SK-N-SH treated with all-trans-retinoic acid at 6 μM for 48 hours (cell line): ENCODE measurements around the gene MMP28.

Source experiments
- ATAC-seq: fragments of 200-7000 bp; cut with Tn5 transposase; 3 replicates; pipeline ENCODE4 v1.9.1; 2020; ENCODE audit warnings: mild to moderate bottlenecking, moderate library complexity
- ARNTL ChIP-seq: fragments of 450-650 bp; formaldehyde crosslinking; IDR thresholded peaks from 2 replicates; pipeline ENCODE4 v1.5.0; 2020; ENCODE audit warnings: low read depth, mild to moderate bottlenecking, moderate library complexity, borderline replicate concordance
- BACH2 ChIP-seq: fragments of 250-450 bp; sonication (Bioruptor Pico); IDR thresholded peaks from 2 replicates; pipeline ENCODE4 v1.9.0; 2021; ENCODE audit warnings: mild to moderate bottlenecking, borderline replicate concordance
- CREB5 ChIP-seq: fragments of 250-450 bp; sonication (Bioruptor Pico); IDR thresholded peaks from 2 replicates; pipeline ENCODE4 v1.5.1; 2020; ENCODE audit warnings: low read depth, mild to moderate bottlenecking, moderate library complexity
- CSDC2 ChIP-seq: fragments of 250-450 bp; sonication (Bioruptor Pico); IDR thresholded peaks from 2 replicates; pipeline ENCODE4 v1.5.0; 2020; ENCODE audit warnings: mild to moderate bottlenecking, moderate library complexity
- ESRRG ChIP-seq: fragments of 250-450 bp; sonication (Bioruptor Pico); IDR thresholded peaks from 2 replicates; pipeline ENCODE4 v1.6.1; 2021; ENCODE audit warnings: mild to moderate bottlenecking
- GLIS3 ChIP-seq: fragments of 250-450 bp; sonication (Bioruptor Pico); IDR thresholded peaks from 2 replicates; pipeline ENCODE4 v1.5.0; 2020; ENCODE audit warnings: mild to moderate bottlenecking, moderate library complexity
- ISL1 ChIP-seq: fragments of 250-450 bp; sonication (Bioruptor Pico); IDR thresholded peaks from 2 replicates; pipeline ENCODE4 v2.1.2; 2022; ENCODE audit warnings: mild to moderate bottlenecking, moderate library complexity
- OSR1 ChIP-seq: fragments of 250-450 bp; sonication (Bioruptor Pico); IDR thresholded peaks from 2 replicates; pipeline ENCODE4 v1.8.0; 2022; ENCODE audit warnings: moderate library complexity, mild to moderate bottlenecking, inconsistent platforms
- PATZ1 ChIP-seq: fragments of 250-450 bp; sonication (Bioruptor Pico); IDR thresholded peaks from 2 replicates; pipeline ENCODE4 v1.8.0; 2020; ENCODE audit warnings: mild to moderate bottlenecking, moderate library complexity, borderline replicate concordance
- POU6F1 ChIP-seq: fragments of 250-450 bp; sonication (Bioruptor Pico); IDR thresholded peaks from 2 replicates; pipeline ENCODE4 v1.8.0; 2021; ENCODE audit warnings: low read depth, mild to moderate bottlenecking, moderate library complexity, borderline replicate concordance
- PPARA ChIP-seq: fragments of 250-450 bp; sonication (Bioruptor Pico); IDR thresholded peaks from 2 replicates; pipeline ENCODE4 v1.5.0; 2020; ENCODE audit warnings: mild to moderate bottlenecking, borderline replicate concordance
- RARB ChIP-seq: fragments of 250-450 bp; sonication (Bioruptor Pico); IDR thresholded peaks from 2 replicates; pipeline ENCODE4 v1.8.0; 2021; ENCODE audit warnings: mild to moderate bottlenecking, moderate library complexity
- SNAI2 ChIP-seq: fragments of 250-450 bp; sonication (Bioruptor Pico); IDR thresholded peaks from 2 replicates; pipeline ENCODE4 v1.5.0; 2020; ENCODE audit warnings: mild to moderate bottlenecking, moderate library complexity
- TOX ChIP-seq: fragments of 250-450 bp; sonication (Bioruptor Pico); IDR thresholded peaks from 2 replicates; pipeline ENCODE4 v1.8.0; 2021; ENCODE audit warnings: mild to moderate bottlenecking, moderate library complexity, borderline replicate concordance
- TSHZ2 ChIP-seq: fragments of 250-450 bp; sonication (Bioruptor Pico); IDR thresholded peaks from 2 replicates; pipeline ENCODE4 v1.5.0; 2020; ENCODE audit warnings: mild to moderate bottlenecking, moderate library complexity
- ZC3H10 ChIP-seq: fragments of 250-450 bp; sonication (Bioruptor Pico); IDR thresholded peaks from 2 replicates; pipeline ENCODE4 v1.5.1; 2021; ENCODE audit warnings: mild to moderate bottlenecking, moderate library complexity
- ZFP3 ChIP-seq: fragments of 250-450 bp; sonication (Bioruptor Pico); IDR thresholded peaks from 2 replicates; pipeline ENCODE4 v1.5.0; 2020; ENCODE audit warnings: mild to moderate bottlenecking, moderate library complexity
- ZFP30 ChIP-seq: fragments of 450-650 bp; formaldehyde crosslinking; IDR thresholded peaks from 2 replicates; pipeline ENCODE4 v1.5.0; 2022; ENCODE audit warnings: mild to moderate bottlenecking, moderate library complexity
- ZNF565 ChIP-seq: fragments of 450-650 bp; formaldehyde crosslinking; conservative IDR thresholded peaks from 2 replicates; pipeline ENCODE4 v1.5.0; 2020; ENCODE audit warnings: low read depth, mild to moderate bottlenecking, moderate library complexity
- ZNF70 ChIP-seq: fragments of 450-650 bp; formaldehyde crosslinking; IDR thresholded peaks from 2 replicates; pipeline ENCODE4 v1.5.0; 2020; ENCODE audit warnings: mild to moderate bottlenecking, moderate library complexity
- ZNF8 ChIP-seq: fragments of 450-650 bp; formaldehyde crosslinking; IDR thresholded peaks from 2 replicates; pipeline ENCODE4 v1.5.0; 2020; ENCODE audit warnings: mild to moderate bottlenecking, moderate library complexity

MMP28 gene

GRCh38 chr17:35766489-35766877, 29.0 kb downstream of the MMP28 start (continued):
- TF ChIP-seq TSHZ2 (CRISPR knock-in tag) (no peak), ZFP3 (no peak), ESRRG (no peak), RARB (CRISPR knock-in tag) (no peak), ZNF565 (no peak), ZNF8 (CRISPR knock-in tag) (no peak), SNAI2 (CRISPR knock-in tag) (no peak)
- TF ChIP-seq, all 23 proteins: peak for 0

- TF ChIP-seq ZNF8 (CRISPR knock-in tag) (no peak), PATZ1 (CRISPR knock-in tag) (no peak), PPARA (CRISPR knock-in tag) (no peak), ARNTL (CRISPR knock-in tag) (no peak), POU6F1 (CRISPR knock-in tag) (no peak), ZNF565 (no peak), TSHZ2 (CRISPR knock-in tag) (no peak), TOX (CRISPR knock-in tag) (no peak), ZFP3 (no peak), RARB (CRISPR knock-in tag) (no peak), BACH2 (no peak), OSR1 (CRISPR knock-in tag) (no peak), ISL1 (no peak), GLIS3 (CRISPR knock-in tag) (no peak), CREB5 (no peak), ZNF70 (CRISPR knock-in tag) (no peak), ZFP30 (CRISPR knock-in tag) (no peak)
These were observed 29.5 kb downstream of the MMP28 start for GRCh38 chr17:35765756-35766488.

GRCh38 chr17:35765086-35765710, 30.2 kb downstream of the MMP28 start:
- TF ChIP-seq ZFP30 (CRISPR knock-in tag), result no peak
- TF ChIP-seq CSDC2, result no peak
- TF ChIP-seq ZNF70 (CRISPR knock-in tag), result no peak
- no peak for TF ChIP-seq ESRRG
- TF ChIP-seq BACH2, result no peak
- no peak for TF ChIP-seq ZC3H10 (CRISPR knock-in tag)
- no peak for TF ChIP-seq ZNF565
- TF ChIP-seq, all 23 proteins: peak for 0
- ATAC-seq, result no peak

More at GRCh38 chr17:35765756-35766488, 29.5 kb downstream of the MMP28 start:
- no peak for ATAC-seq
